HepG2 (cell line): Measurements from ENCODE around the gene VEPH1. TPM values are rescaled to one million over a fixed set of nuclear protein-coding genes. Genes with fewer than 3 reads are reported as not detected.

Experiments
- AGO2 ChIP-seq: fragments of 200-400 bp; formaldehyde crosslinking; optimal IDR thresholded peaks from 2 replicates; pipeline ENCODE3; 2017; ENCODE audit warnings: mild to moderate bottlenecking, low read depth, low read length, moderate library complexity
- CCDC6 ChIP-seq: sonication (generic); formaldehyde crosslinking; IDR thresholded peaks from 2 replicates; pipeline ENCODE4 v1.8.1; 2022; ENCODE audit warnings: mild to moderate bottlenecking, missing genetic modification reagents, moderate library complexity
- GMEB1 ChIP-seq: sonication (generic); formaldehyde crosslinking; IDR thresholded peaks from 2 replicates; pipeline ENCODE4 v1.5.1; 2020; ENCODE audit warnings: missing genetic modification reagents, mild to moderate bottlenecking, borderline replicate concordance
- RFXAP ChIP-seq: sonication (generic); formaldehyde crosslinking; IDR thresholded peaks from 2 replicates; pipeline ENCODE4 v1.4.0; 2020; ENCODE audit warnings: missing genetic modification reagents, borderline replicate concordance
- TBX3 ChIP-seq: fragments of 450-650 bp; IDR thresholded peaks from 2 replicates; pipeline ENCODE4 v1.6.1; 2017; ENCODE audit warnings: antibody characterized with exemption, mild to moderate bottlenecking, inconsistent platforms, borderline replicate concordance
- ZBTB34 ChIP-seq: sonication (generic); formaldehyde crosslinking; IDR thresholded peaks from 2 replicates; pipeline ENCODE4 v1.8.0; 2022; ENCODE audit warnings: mild to moderate bottlenecking, missing genetic modification reagents
- ZFX ChIP-seq: sonication (generic); formaldehyde crosslinking; IDR thresholded peaks from 2 replicates; pipeline ENCODE4 v1.4.0; 2020; ENCODE audit warnings: mild to moderate bottlenecking, low read depth, missing genetic modification reagents, moderate library complexity
- ZNF160 ChIP-seq: sonication (generic); formaldehyde crosslinking; IDR thresholded peaks from 2 replicates; pipeline ENCODE4 v1.8.0; 2022; ENCODE audit warnings: mild to moderate bottlenecking, inconsistent platforms, missing genetic modification reagents
- ZNF234 ChIP-seq: sonication (generic); formaldehyde crosslinking; conservative IDR thresholded peaks from 2 replicates; pipeline ENCODE4 v1.5.1; 2020; ENCODE audit warnings: mild to moderate bottlenecking, missing genetic modification reagents
- ZNF766 ChIP-seq: sonication (generic); formaldehyde crosslinking; IDR thresholded peaks from 2 replicates; pipeline ENCODE4 v1.5.0; 2020; ENCODE audit warnings: missing genetic modification reagents, borderline replicate concordance
- polyA plus RNA-seq, 8 experiments: library from polyadenylated mRNA; depleted of rRNA in 3 of 8; stranded (reverse) in 7 of 8; unstranded in 1 of 8; fragments of >200 nt; fragmentation: Illumina TruSeq in 4 of 8; extraction: Trizol in 4 of 8; gene quantifications; 2 replicates each; pipeline versions ENCODE4 v1.2.1 to v1.2.3, GENCODE V29; 2011 to 2016; ENCODE audit warnings: low read depth in 4 of 8, missing spikeins in 1 of 8, mixed read lengths in 1 of 8; ENCODE audit not compliant: insufficient read depth in 1 of 8
- total RNA-seq, 5 experiments: library from RNA; depleted of rRNA; stranded (reverse); fragments of >200 nt; fragmentation: Illumina TruSeq; extraction: Trizol; gene quantifications; 2 replicates each; pipeline ENCODE4 v1.2.3, GENCODE V29; 2016; ENCODE audit warnings: low read depth in 1 of 5
- TF ChIP-seq, protein P1 (sequence below): sonication (generic); formaldehyde crosslinking; conservative IDR thresholded peaks from 2 replicates; pipeline ENCODE4 v1.8.0; 2022; ENCODE audit warnings: low read depth, missing genetic modification reagents
- TF ChIP-seq, protein P2 (sequence below): sonication (generic); formaldehyde crosslinking; IDR thresholded peaks from 2 replicates; pipeline ENCODE4 v1.4.0; 2020; ENCODE audit warnings: missing genetic modification reagents

Gene VEPH1
- total and polyA plus RNA-seq, 2 of the 13 experiments (the other 11 are each of a cell fraction or from before 2014, with no cell fraction given), result not detected

GRCh38 chr3:157535667-157536066 lies 32.5 kb upstream of the VEPH1 start (continued):
- TF ChIP-seq, protein P1, sequence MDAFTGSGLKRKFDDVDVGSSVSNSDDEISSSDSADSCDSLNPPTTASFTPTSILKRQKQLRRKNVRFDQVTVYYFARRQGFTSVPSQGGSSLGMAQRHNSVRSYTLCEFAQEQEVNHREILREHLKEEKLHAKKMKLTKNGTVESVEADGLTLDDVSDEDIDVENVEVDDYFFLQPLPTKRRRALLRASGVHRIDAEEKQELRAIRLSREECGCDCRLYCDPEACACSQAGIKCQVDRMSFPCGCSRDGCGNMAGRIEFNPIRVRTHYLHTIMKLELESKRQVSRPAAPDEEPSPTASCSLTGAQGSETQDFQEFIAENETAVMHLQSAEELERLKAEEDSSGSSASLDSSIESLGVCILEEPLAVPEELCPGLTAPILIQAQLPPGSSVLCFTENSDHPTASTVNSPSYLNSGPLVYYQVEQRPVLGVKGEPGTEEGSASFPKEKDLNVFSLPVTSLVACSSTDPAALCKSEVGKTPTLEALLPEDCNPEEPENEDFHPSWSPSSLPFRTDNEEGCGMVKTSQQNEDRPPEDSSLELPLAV (CRISPR knock-in tag), result no peak
- TF ChIP-seq RFXAP, result no peak
- no peak for TF ChIP-seq ZNF234 (CRISPR knock-in tag)
- TF ChIP-seq ZBTB34 (CRISPR knock-in tag), result no peak
- TF ChIP-seq GMEB1 (CRISPR knock-in tag), result no peak
- no peak for TF ChIP-seq CCDC6
- TF ChIP-seq ZNF766 (CRISPR knock-in tag), result no peak
- TF ChIP-seq, protein P2, sequence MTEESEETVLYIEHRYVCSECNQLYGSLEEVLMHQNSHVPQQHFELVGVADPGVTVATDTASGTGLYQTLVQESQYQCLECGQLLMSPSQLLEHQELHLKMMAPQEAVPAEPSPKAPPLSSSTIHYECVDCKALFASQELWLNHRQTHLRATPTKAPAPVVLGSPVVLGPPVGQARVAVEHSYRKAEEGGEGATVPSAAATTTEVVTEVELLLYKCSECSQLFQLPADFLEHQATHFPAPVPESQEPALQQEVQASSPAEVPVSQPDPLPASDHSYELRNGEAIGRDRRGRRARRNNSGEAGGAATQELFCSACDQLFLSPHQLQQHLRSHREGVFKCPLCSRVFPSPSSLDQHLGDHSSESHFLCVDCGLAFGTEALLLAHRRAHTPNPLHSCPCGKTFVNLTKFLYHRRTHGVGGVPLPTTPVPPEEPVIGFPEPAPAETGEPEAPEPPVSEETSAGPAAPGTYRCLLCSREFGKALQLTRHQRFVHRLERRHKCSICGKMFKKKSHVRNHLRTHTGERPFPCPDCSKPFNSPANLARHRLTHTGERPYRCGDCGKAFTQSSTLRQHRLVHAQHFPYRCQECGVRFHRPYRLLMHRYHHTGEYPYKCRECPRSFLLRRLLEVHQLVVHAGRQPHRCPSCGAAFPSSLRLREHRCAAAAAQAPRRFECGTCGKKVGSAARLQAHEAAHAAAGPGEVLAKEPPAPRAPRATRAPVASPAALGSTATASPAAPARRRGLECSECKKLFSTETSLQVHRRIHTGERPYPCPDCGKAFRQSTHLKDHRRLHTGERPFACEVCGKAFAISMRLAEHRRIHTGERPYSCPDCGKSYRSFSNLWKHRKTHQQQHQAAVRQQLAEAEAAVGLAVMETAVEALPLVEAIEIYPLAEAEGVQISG (CRISPR knock-in tag), result no peak
- TF ChIP-seq ZNF160 (CRISPR knock-in tag), result no peak
- no peak for TF ChIP-seq ZFX (CRISPR knock-in tag)
- no peak for TF ChIP-seq AGO2
- TF ChIP-seq TBX3, result no peak
